GM19351 (cell line): Measurements from ENCODE around the gene GJC1.
"Not testable (repeated sequence)": the region's sequence is repeated elsewhere in the genome, so short reads cannot be mapped to it uniquely, and the experiment has no call there.

Experiments used
- ATAC-seq: cut with Tn5 transposase; IDR thresholded peaks from one replicate; pipeline ENCODE4 v1.9.1; 2021; ENCODE audit warnings: mild to moderate bottlenecking, moderate library complexity; ENCODE audit not compliant: unreplicated experiment

The GJC1 gene

GRCh38 chr17:44846206-44846605 lies 16.1 kb upstream of the GJC1 start:
- no peak for ATAC-seq

- no peak for ATAC-seq
Observed at GRCh38 chr17:44844390-44844830, 14.3 kb upstream of the GJC1 start.

GRCh38 chr17:44842748-44843147 lies 12.7 kb upstream of the GJC1 start:
- ATAC-seq = no peak

DNA sequence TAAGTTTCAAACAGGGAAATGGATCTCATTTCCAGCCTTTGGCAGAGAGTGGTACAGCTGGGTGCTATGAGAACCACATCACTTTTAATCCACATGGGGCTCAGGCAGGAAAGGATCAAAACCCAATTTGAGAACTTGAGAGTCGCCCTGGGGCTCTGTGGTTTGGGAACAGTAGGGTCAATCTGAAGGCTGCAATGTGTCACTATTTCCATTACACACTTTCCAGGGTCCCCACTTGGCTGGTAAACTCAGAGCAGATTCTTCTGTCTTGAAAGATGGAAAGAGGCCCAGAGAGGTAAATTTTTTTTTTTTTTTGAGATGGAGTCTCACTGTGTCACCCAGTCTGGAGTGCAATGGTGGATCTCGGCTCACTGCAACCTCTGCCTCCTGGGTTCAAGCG lies 10.8 kb upstream of the GJC1 start:
- no peak for ATAC-seq

DNA sequence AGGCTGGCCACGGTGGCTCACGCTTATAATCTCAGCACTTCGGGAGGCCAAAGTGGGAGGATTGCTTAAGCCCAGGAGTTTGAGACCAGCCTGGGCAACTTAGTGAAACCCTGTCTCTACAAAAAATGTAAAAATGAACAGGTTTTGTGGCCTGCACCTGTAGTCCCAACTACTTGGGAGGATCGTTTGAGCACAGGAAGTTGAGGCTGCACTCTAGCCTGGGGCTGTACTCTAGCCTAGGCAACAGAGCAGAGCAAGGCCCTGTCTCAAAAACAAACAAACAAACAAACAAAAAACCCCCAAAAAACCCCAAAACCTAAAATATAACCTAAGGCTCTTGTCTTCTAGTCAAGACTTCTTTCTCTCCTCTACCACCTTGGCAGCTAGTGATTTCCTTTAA lies 10.2 kb upstream of the GJC1 start:
- ATAC-seq = no peak

- no peak for ATAC-seq
Observed at GRCh38 chr17:44837196-44837595, 7.1 kb upstream of the GJC1 start.

- ATAC-seq = no peak
Observed at GRCh38 chr17:44832805-44833204, 2.7 kb upstream of the GJC1 start.

GRCh38 chr17:44831371-44831770 lies 1.3 kb upstream of the GJC1 start:
- no peak for ATAC-seq

DNA sequence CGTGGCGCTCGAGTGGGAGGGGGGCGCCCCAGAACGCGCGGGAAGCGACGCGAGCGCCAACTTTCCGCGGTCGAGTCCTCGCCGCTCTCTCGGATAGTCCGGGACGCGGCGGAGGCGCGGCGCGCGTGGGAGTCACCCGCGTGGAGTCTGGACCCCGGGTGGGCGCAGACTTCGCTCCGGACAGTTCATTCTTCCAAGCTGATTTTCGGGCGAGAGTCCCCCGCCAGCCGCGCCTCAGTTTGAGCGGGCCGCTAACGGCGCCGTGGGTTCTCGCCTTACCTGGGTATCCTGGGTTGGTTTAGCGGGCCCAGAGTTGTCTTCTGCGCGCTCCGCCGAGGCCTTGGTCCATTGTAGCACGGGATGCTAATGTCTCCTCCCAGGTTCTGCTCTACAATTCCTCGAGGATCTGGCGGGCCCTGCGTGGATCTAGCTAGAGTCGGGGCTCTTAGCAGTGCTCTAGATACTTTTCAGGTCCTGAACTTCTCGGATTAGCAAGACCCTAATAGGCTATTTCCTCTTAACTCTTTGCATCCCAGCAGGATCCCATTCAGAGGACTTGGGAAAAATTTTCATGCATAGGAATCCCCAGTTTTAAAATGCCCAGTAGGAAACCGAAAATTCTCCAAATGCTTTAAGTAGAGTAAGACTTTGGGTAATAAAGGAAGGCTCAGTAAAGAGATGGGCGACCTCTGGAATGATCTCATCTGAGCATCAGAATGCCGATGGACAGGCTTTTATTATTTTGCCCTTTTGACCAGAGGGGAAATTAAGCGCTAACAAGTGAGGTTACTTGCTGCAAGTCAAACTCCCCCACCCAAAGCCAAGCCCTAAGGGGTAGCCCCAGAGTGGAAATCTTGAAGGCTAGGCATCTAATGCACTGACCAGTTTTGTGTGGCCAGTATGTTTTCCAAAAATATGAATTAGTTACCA lies 537 bp upstream of the GJC1 start:
- no peak for ATAC-seq

DNA sequence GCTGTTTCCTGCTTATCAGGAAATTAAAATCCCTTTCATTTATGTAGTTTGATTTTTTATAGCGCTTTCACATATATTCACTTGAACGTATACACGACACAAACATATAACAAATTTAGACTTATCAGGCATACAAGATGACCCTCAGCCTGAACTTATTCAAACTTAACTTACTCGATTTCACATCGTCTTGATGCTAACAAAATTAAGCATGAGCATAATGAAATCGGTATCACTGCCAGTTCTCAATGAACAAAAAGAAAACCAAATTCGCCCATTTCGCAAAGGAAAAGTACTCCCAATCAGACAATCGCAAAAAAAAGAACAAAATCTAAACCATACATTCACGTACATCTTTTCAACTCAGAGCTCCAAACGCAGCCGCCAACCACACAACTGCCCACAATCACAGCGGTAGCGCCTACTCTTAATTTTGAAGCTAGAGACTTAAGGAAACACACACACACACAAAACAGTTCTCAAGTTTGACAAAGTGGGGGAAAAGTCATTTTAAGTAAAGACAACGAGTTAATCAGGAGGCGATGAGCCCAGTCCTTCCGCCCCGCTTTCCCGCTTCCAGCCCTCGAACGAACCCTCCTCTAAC lies 1.1 kb downstream of the GJC1 start:
- no peak for ATAC-seq

DNA sequence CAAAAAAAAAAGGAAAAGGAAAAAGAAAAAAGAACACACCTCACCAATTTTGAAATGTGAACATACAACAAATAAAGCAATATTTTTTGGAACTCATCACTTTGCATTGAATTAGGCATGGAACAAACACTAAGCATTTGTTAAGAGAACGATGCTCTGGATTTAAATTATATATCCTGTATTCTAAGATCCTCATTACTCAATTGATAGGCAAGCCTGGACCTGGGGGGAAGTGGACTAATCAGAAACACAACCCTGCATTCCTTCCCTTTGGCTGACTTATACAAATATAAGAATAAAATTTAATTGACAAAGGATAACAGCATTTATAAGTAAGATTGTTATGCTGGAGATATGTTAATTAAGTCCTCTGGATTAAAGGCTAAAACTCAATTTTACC lies 2.2 kb downstream of the GJC1 start:
- no peak for ATAC-seq

DNA sequence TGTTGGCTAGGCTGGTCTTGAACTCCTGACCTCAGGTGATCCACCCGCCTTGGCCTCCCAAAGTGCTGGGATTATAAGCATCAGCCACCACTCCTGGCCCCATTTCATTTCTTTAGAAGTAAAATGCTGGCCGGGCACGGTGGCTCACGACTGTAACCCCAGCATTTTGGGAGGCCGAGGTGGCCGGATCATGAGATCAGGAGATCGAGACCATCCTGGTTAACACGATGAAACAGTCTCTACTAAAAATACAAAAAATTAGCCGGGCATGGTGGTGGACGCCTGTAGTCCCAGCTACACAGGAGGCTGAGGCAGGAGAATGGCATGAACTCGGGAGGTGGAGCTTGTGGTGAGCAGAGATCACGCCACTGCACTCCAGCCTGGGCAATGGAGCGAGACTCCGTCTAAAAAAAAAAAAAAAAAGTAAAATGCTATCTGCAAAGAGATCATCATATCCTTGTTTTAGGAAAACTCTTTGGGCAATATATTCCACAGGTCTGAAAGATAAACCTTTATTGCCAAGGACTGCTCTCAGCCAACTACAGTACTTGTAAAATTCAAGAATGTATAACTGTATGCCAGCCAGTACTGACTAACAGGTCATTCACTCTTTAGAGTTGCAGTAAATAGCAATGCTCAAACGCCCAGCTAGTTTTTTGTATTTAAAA lies 3.8 kb downstream of the GJC1 start:
- no peak for ATAC-seq

- not testable (repeated sequence) for ATAC-seq
Observed at GRCh38 chr17:44825236-44825635, 4.9 kb downstream of the GJC1 start.

- no peak for ATAC-seq
Observed at GRCh38 chr17:44820631-44821212, 9.4 kb downstream of the GJC1 start.

- ATAC-seq = not testable (repeated sequence)
Observed at GRCh38 chr17:44818508-44818907, 11.6 kb downstream of the GJC1 start.

DNA sequence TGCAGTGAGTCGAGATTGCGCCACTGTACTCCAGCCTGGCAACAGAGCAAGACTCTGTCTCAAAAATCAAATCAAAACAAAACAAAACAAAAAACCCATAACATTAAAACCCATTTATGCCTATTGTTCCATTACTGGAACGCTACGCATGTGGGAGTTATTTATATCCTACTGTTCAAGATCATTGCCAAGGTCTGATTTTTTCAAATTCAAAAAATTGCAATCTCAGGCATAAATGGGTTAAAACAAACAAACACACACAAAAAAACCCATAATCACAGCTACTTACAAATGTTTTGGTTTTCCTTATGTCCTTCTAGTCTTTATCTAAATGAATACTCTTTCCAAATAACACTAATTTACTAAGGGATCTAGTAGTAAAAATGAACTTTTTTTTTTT lies 17.8 kb downstream of the GJC1 start:
- ATAC-seq = no peak

DNA sequence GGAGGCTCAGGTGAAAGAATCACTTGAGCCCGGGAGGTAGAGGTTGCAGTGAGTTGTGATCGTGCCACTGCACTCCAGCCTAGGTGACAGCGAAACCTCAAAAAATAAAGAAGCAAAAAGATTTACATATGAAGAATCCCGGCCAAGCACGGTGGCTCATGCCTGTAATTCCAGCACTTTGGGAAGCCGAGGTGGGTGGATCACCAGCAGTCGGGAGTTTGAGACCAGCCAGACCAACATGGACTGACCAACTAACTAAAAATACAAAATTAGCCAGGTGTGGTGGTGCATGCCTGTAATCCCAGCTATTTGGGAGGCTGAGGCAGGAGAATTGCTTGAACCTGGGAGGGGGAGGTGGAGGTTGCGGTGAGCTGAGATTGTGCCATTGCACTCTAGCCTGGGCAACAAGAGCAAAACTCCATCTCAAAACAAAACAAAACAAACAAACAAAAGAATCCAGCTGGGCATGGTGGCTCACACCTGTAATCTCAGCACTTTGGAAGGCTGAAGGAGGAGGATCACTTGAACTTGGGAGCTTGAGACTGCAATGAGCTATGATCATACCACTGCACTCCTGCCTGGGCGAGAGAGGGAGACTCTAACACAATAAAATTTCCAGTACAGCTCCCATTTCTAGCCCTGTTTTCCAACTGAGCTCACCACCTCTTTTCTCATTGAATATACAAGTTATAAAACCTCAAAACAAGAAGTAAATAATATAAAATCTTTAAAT lies 21.3 kb downstream of the GJC1 start:
- ATAC-seq = not testable (repeated sequence)

GRCh38 chr17:44808156-44808555 lies 21.9 kb downstream of the GJC1 start:
- ATAC-seq = no peak

GRCh38 chr17:44807817-44808155 lies 22.3 kb downstream of the GJC1 start:
- ATAC-seq = no peak

DNA sequence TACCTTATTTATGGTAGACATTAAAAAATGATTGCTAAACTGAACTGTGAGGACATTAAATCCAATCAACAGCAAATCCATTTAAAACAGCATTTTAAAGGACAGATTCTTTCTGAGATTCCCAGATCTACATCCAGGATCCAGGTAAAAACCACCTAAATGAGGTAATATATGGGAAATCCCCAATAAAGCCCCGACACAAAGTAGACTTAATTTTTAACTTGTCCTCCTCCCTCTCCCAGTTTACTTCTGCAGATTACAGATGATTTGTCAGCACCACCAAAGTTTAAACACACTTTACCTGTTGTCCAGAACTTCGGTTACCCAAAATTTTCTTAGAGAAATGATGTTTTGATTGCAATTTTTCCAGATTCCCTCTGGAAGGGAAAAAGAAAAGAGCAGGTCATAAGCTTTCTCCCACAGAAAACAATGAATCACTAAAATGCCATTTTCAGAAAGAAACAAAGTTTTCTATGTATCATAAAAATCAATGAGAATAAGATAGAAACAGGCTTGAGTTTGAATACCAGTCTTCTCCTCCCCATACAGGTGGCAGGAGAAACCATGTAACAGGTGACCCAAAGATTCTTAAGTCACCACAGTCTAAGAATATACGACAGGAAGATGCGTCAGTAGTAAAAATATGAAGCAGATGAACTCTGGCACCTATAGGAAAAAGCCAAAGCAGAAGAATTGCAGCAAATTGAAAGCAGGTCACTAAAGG lies 22.8 kb downstream of the GJC1 start:
- no peak for ATAC-seq
